Chondrocyte (in vitro differentiated cells): ENCODE data around the gene HPCA. TPM values are rescaled to one million over a fixed set of nuclear protein-coding genes. Genes with fewer than 3 reads are reported as not detected.
A peak's percentile ranks its signal among the peaks of the same experiment; 100 is the strongest.

Experiments used
- DNase-seq: peaks from one replicate; pipeline ENCODE4 v3.0.0; 2021; ENCODE audit warnings: mixed read lengths, low spot score
- H3K27ac Mint-ChIP-seq: one replicate; pipeline ENCODE4 v1.8.0; 2021; ENCODE audit warnings: mild to moderate bottlenecking, moderate library complexity, mixed read lengths; ENCODE audit not compliant: unreplicated experiment
- H3K27me3 Mint-ChIP-seq: 2 replicates; pipeline ENCODE4 v1.8.0; 2021; ENCODE audit warnings: low read depth, mixed read lengths
- H3K36me3 Mint-ChIP-seq: 2 replicates; pipeline ENCODE4 v1.8.0; 2021; ENCODE audit warnings: low read depth, mixed read lengths
- H3K4me1 Mint-ChIP-seq: 2 replicates; pipeline ENCODE4 v1.8.0; 2021; ENCODE audit warnings: low read depth, mild to moderate bottlenecking, mixed read lengths
- H3K4me3 Mint-ChIP-seq: one replicate; pipeline ENCODE4 v1.8.0; 2021; ENCODE audit warnings: mild to moderate bottlenecking, moderate library complexity, mixed read lengths; ENCODE audit not compliant: unreplicated experiment
- H3K9me3 Mint-ChIP-seq: 2 replicates; pipeline ENCODE4 v1.8.0; 2021; ENCODE audit warnings: low read depth, mixed read lengths
- total RNA-seq: library from RNA; stranded (reverse); gene quantifications from 3 replicates; pipeline ENCODE4 v1.2.1, GENCODE V29; 2021
- TF ChIP-seq, protein P1 (sequence below): fragments of 200-600 bp; sonication (generic); IDR thresholded peaks from 2 replicates; pipeline ENCODE4 v1.5.0; 2021; ENCODE audit warnings: antibody characterized with exemption, mild to moderate bottlenecking, moderate library complexity

The HPCA gene
- total RNA-seq, 1 donor from 2014 or later, result not detected

DNA sequence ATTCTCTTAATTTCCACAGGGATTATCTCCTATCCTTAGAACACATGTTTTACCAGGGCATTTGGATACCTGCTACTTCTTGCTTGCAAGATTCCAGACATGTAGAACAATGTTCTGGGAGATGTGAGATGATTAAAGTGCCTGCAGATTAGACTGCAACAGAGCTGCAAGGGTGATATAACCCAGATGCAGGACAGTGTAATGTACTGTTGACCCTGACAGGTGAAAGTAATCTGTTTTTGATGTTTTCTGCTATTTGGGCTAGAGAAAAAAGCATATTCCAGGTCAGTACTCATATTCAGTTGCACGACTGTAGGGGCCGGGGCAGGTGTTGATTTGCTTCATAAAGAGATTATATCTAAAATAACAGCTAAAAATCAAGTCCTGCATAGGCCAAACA is 42.0 kb downstream of the HPCA start:
- H3K27ac Mint-ChIP-seq, result no peak overlapping the region
- H3K9me3 Mint-ChIP-seq, result no peaks in the 10 kb centered on the region
- DNase-seq, result no peak
- H3K27me3 Mint-ChIP-seq, result peaks cover 15% of the 10 kb centered on the region
- peaks cover 13% of the 10 kb centered on the region for H3K4me1 Mint-ChIP-seq
- TF ChIP-seq, protein P1, sequence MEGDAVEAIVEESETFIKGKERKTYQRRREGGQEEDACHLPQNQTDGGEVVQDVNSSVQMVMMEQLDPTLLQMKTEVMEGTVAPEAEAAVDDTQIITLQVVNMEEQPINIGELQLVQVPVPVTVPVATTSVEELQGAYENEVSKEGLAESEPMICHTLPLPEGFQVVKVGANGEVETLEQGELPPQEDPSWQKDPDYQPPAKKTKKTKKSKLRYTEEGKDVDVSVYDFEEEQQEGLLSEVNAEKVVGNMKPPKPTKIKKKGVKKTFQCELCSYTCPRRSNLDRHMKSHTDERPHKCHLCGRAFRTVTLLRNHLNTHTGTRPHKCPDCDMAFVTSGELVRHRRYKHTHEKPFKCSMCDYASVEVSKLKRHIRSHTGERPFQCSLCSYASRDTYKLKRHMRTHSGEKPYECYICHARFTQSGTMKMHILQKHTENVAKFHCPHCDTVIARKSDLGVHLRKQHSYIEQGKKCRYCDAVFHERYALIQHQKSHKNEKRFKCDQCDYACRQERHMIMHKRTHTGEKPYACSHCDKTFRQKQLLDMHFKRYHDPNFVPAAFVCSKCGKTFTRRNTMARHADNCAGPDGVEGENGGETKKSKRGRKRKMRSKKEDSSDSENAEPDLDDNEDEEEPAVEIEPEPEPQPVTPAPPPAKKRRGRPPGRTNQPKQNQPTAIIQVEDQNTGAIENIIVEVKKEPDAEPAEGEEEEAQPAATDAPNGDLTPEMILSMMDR, result no peak
- H3K36me3 Mint-ChIP-seq, result no peaks in the 10 kb centered on the region
- H3K4me3 Mint-ChIP-seq, result no peak overlapping the region

DNA sequence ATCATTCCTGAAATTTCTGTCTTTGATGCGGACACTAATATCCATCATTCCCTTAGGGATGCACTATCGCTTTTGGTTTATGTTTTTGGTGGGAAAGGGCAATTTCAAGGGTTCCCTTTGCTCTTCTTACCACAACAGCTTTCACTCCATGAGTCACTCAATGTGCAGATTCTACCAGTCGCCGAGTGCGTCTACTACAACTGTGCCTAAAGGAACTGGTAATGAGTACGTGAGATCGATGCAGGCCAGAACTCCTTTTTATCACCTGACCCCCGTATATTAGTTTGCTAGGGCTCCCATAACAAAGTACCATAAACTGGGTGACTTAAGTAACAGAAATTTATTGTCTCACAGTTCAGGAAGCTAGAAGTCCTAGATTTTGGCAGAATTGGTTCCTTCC is 42.4 kb downstream of the HPCA start:
- no peak for DNase-seq
- TF ChIP-seq, protein P1, result no peak
- Mint-ChIP-seq H3K4me1 (peaks cover 16% of the 10 kb centered on the region), H3K27ac (no peak overlapping the region), H3K9me3 (no peaks in the 10 kb centered on the region), H3K27me3 (peaks cover 12% of the 10 kb centered on the region), H3K4me3 (no peak overlapping the region), H3K36me3 (no peaks in the 10 kb centered on the region)

DNA sequence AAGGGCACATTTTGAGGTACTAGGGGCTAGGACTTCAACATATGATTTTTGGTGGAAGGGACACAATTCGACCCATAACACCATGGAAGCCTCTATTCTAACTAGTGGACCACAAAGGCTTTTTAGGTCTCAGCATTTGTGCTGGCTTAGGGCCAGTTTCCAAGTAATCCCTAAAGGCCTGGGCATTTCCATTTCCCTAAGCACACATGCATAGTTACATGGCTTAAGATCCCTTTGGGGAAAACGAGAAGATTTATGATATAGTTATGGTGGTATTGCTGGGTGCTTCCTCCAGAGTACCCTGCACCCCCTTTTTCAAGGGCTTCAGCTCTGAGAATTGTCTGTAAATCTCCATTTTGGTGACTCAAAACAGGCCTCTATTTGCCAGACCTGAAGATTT is 43.1 kb downstream of the HPCA start:
- Mint-ChIP-seq H3K4me3 (no peak overlapping the region), H3K36me3 (no peaks in the 10 kb centered on the region), H3K27ac (no peak overlapping the region), H3K9me3 (no peaks in the 10 kb centered on the region), H3K4me1 (peaks cover 21% of the 10 kb centered on the region), H3K27me3 (peaks cover 10% of the 10 kb centered on the region)
- no peak for DNase-seq
- TF ChIP-seq, protein P1, result no peak

DNA sequence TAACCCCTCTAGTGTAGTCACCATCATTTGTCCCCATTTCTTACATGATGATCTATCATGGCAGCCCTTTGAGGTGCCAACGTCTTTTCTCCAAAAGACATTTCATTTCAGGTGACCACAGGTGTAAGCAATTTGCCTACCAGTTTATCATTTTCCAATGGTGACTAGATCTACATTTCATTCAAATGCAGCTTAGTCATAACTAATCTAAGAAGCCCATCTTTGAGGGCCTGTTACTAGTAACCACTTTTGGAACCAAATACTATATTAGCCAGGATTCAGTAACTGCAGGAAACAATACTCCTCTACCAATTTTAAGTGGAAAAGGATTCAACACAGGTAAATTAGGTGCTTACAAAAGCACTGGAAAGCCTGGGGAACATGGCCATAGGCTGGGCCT is 45.5 kb downstream of the HPCA start:
- H3K4me3 Mint-ChIP-seq, result no peak overlapping the region
- TF ChIP-seq, protein P1, result no peak
- H3K4me1 Mint-ChIP-seq, result peaks cover 9% of the 10 kb centered on the region
- H3K27me3 Mint-ChIP-seq, result no peaks in the 10 kb centered on the region
- H3K36me3 Mint-ChIP-seq, result peaks cover 1% of the 10 kb centered on the region
- DNase-seq, result no peak
- H3K27ac Mint-ChIP-seq, result no peak overlapping the region
- H3K9me3 Mint-ChIP-seq, result no peaks in the 10 kb centered on the region

DNA sequence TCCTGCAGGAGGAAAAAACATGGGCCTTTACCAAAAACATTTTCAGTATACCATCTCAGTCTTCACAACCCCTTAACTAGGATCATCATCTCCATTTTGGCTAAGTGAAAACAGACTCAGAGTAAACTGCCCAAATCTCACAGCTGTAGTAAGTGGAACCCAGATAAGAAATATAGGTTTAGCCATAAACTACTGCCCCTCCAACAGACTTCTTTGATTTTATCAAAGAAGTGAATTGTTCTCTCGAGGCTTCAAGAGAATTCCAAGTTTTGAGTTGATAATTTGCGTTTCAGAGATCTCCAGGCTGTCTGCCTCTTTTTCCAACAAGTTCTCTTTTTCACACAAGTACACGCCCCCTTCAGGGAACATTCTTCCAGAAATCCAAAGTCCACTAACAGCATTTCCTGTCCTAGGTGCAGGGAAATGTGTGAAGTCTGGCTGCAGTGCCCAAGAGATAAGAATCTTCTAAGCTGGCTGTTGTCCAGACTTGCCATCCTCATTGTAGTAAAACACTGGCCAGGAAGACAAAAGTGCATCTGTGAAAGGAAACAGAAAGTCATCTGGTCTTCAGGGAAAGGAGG is 47.5 kb downstream of the HPCA start:
- Mint-ChIP-seq H3K4me3 (no peak overlapping the region), H3K27ac (peak overlapping the region; percentile 37), H3K9me3 (no peaks in the 10 kb centered on the region), H3K27me3 (no peaks in the 10 kb centered on the region), H3K36me3 (peaks cover 15% of the 10 kb centered on the region), H3K4me1 (peaks cover 9% of the 10 kb centered on the region)
- no peak for DNase-seq
- TF ChIP-seq, protein P1, result peak; percentile 60
